H9 (cell line): ENCODE results near the gene AGBL4. TPM values are rescaled to one million over a fixed set of nuclear protein-coding genes. Genes with fewer than 3 reads are reported as not detected.

Source experiments
- DNase-seq: peaks from one replicate; pipeline ENCODE4 v3.0.0-alpha.2; 2017
- H2AFZ ChIP-seq: one replicate; pipeline ENCODE4 v1.6.1; 2013; ENCODE audit warnings: mild to moderate bottlenecking, low read length, control low read depth, moderate library complexity
- H2AK5ac ChIP-seq: 2 replicates; pipeline ENCODE4 v1.6.1; 2013; ENCODE audit warnings: low read length, control low read depth, mixed read lengths; ENCODE audit not compliant: insufficient read length
- H2BK120ac ChIP-seq: one replicate; pipeline ENCODE4 v1.6.1; 2013; ENCODE audit warnings: low read depth, mild to moderate bottlenecking, low read length, control low read depth, inconsistent platforms; ENCODE audit not compliant: poor library complexity, severe bottlenecking
- H2BK12ac ChIP-seq: 2 replicates; pipeline ENCODE4 v1.6.1; 2013; ENCODE audit warnings: low read length, control low read depth, mixed read lengths, low read depth; ENCODE audit not compliant: insufficient read length
- H2BK15ac ChIP-seq: 2 replicates; pipeline ENCODE4 v1.6.1; 2013; ENCODE audit warnings: low read depth, low read length, control low read depth
- H2BK20ac ChIP-seq: one replicate; pipeline ENCODE4 v1.6.1; 2013; ENCODE audit warnings: low read depth, mild to moderate bottlenecking, low read length, control low read depth, inconsistent platforms; ENCODE audit not compliant: poor library complexity, severe bottlenecking
- H2BK5ac ChIP-seq: 2 replicates; pipeline ENCODE4 v1.6.1; 2013; ENCODE audit warnings: low read length, control low read depth, mixed read lengths; ENCODE audit not compliant: insufficient read length
- H3K14ac ChIP-seq: 2 replicates; pipeline ENCODE4 v1.6.1; 2013; ENCODE audit warnings: low read length, control low read depth; ENCODE audit not compliant: insufficient read depth
- H3K18ac ChIP-seq: 2 replicates; pipeline ENCODE4 v1.6.1; 2013; ENCODE audit warnings: low read depth, mild to moderate bottlenecking, mixed read lengths, low read length, control low read depth; ENCODE audit not compliant: insufficient read length
- H3K23ac ChIP-seq: 2 replicates; pipeline ENCODE4 v1.6.1; 2013; ENCODE audit warnings: low read length, control low read depth, mixed read lengths, low read depth; ENCODE audit not compliant: insufficient read length
- H3K23me2 ChIP-seq: 2 replicates; pipeline ENCODE4 v1.6.1; 2013; ENCODE audit warnings: low read depth, mild to moderate bottlenecking, mixed read lengths, low read length, control low read depth; ENCODE audit not compliant: insufficient read length, poor library complexity, severe bottlenecking
- H3K27ac ChIP-seq: 2 replicates; pipeline ENCODE4 v1.5.1; 2013; ENCODE audit warnings: low read length, control low read depth, mixed read lengths, low read depth; ENCODE audit not compliant: insufficient read length
- H3K27me3 ChIP-seq: 2 replicates; pipeline ENCODE4 v1.6.1; 2013; ENCODE audit warnings: low read length, control low read depth, inconsistent platforms; ENCODE audit not compliant: insufficient read depth
- H3K4ac ChIP-seq: 2 replicates; pipeline ENCODE4 v1.6.1; 2013; ENCODE audit warnings: low read depth, mild to moderate bottlenecking, control low read depth, inconsistent platforms, low read length, moderate library complexity
- H3K4me1 ChIP-seq: 2 replicates; pipeline ENCODE4 v1.6.1; 2013; ENCODE audit warnings: low read length, control low read depth, inconsistent platforms; ENCODE audit not compliant: insufficient read depth
- H3K4me2 ChIP-seq: 2 replicates; pipeline ENCODE4 v1.6.1; 2013; ENCODE audit warnings: low read length, control low read depth, mixed read lengths; ENCODE audit not compliant: insufficient read length, insufficient read depth
- H3K56ac ChIP-seq: 2 replicates; pipeline ENCODE4 v1.6.1; 2013; ENCODE audit warnings: low read depth, mild to moderate bottlenecking, mixed read lengths, low read length, control low read depth; ENCODE audit not compliant: insufficient read length
- H3K79me1 ChIP-seq: 2 replicates; pipeline ENCODE4 v1.6.1; 2013; ENCODE audit warnings: low read depth, mild to moderate bottlenecking, moderate library complexity, low read length, control low read depth, inconsistent platforms; ENCODE audit not compliant: insufficient read depth, poor library complexity, severe bottlenecking
- H3K79me2 ChIP-seq: 2 replicates; pipeline ENCODE4 v1.6.1; 2013; ENCODE audit warnings: low read length, control low read depth, inconsistent platforms; ENCODE audit not compliant: insufficient read depth
- H3K9ac ChIP-seq: 2 replicates; pipeline ENCODE4 v1.6.1; 2013; ENCODE audit warnings: low read length, control low read depth, mixed read lengths; ENCODE audit not compliant: insufficient read length; ENCODE audit errors: extremely low read depth
- H3K9me3 ChIP-seq: one replicate; pipeline ENCODE4 v1.6.1; 2013; ENCODE audit warnings: low read depth, low read length, inconsistent platforms; ENCODE audit not compliant: control insufficient read depth
- H3T11ph ChIP-seq: one replicate; pipeline ENCODE4 v1.6.1; 2013; ENCODE audit warnings: mild to moderate bottlenecking, low read length, control low read depth, inconsistent platforms
- H4K20me1 ChIP-seq: one replicate; pipeline ENCODE4 v1.6.1; 2013; ENCODE audit not compliant: control insufficient read depth, insufficient read length, insufficient read depth
- H4K5ac ChIP-seq: 2 replicates; pipeline ENCODE4 v1.6.1; 2013; ENCODE audit warnings: low read depth, mild to moderate bottlenecking, mixed read lengths, low read length, control low read depth; ENCODE audit not compliant: insufficient read length
- H4K8ac ChIP-seq: replicated peaks from 2 replicates; pipeline ENCODE4 v1.6.1; 2013; ENCODE audit warnings: low read length, control low read depth, mixed read lengths, low read depth; ENCODE audit not compliant: insufficient read length
- H4K91ac ChIP-seq: 2 replicates; pipeline ENCODE4 v1.6.1; 2013; ENCODE audit warnings: low read depth, mild to moderate bottlenecking, moderate library complexity, mixed read lengths, low read length, control low read depth; ENCODE audit not compliant: insufficient read length
- H3K27ac Mint-ChIP-seq, 3 experiments: 2 replicates in 2 of 3; 3 replicates in 1 of 3; pipeline ENCODE4 v1.8.0; 2020 to 2021; ENCODE audit warnings: mixed read lengths in 3 of 3, mild to moderate bottlenecking in 1 of 3, moderate library complexity in 1 of 3
- H3K27me3 Mint-ChIP-seq: 2 replicates; pipeline ENCODE4 v1.8.0; 2021; ENCODE audit warnings: low read depth, mild to moderate bottlenecking, moderate library complexity, mixed read lengths
- H3K36me3 Mint-ChIP-seq, 3 experiments: 2 replicates in 2 of 3; 3 replicates in 1 of 3; pipeline ENCODE4 v1.8.0; 2020 to 2021; ENCODE audit warnings: low read depth in 3 of 3, mixed read lengths in 3 of 3; ENCODE audit not compliant: insufficient read depth in 1 of 3
- H3K4me1 Mint-ChIP-seq, 2 experiments: 2 replicates each; pipeline ENCODE4 v1.8.0; 2020; ENCODE audit warnings: mixed read lengths in 2 of 2
- H3K4me3 Mint-ChIP-seq, 2 experiments: 2 replicates in 1 of 2; 3 replicates in 1 of 2; pipeline ENCODE4 v1.8.0; 2020 to 2021; ENCODE audit warnings: mild to moderate bottlenecking in 2 of 2, mixed read lengths in 2 of 2, moderate library complexity in 1 of 2
- H3K9me3 Mint-ChIP-seq, 2 experiments: 2 replicates in 1 of 2; 3 replicates in 1 of 2; pipeline ENCODE4 v1.8.0; 2020; ENCODE audit warnings: mild to moderate bottlenecking in 2 of 2, mixed read lengths in 2 of 2, moderate library complexity in 1 of 2
- WGBS: extraction: QIAGEN DNeasy Blood & Tissue Kit; methylation state at CpG from one replicate; pipeline ENCODE4 v1.1.7; 2013; ENCODE audit warnings: missing lambda C conversion rate, low lambda C conversion rate, mixed read lengths; ENCODE audit not compliant: insufficient read length; ENCODE audit errors: extremely low coverage; 5-methylcytosine and 5-hydroxymethylcytosine counted together
- total RNA-seq: library from RNA; stranded (reverse); gene quantifications from 2 replicates; pipeline ENCODE4 v1.2.1, GENCODE V29; 2021
- TF ChIP-seq, protein P1 (sequence below): fragments of 200-600 bp; sonication (generic); conservative IDR thresholded peaks from 3 replicates; pipeline ENCODE4 v1.8.0; 2021; ENCODE audit warnings: antibody characterized with exemption, mild to moderate bottlenecking

Gene AGBL4
- total RNA-seq, 1 experiment from 2014 or later: not detected

GRCh38 chr1:49098866-49099265 lies 924.9 kb downstream of the AGBL4 start:
- TF ChIP-seq, protein P1, sequence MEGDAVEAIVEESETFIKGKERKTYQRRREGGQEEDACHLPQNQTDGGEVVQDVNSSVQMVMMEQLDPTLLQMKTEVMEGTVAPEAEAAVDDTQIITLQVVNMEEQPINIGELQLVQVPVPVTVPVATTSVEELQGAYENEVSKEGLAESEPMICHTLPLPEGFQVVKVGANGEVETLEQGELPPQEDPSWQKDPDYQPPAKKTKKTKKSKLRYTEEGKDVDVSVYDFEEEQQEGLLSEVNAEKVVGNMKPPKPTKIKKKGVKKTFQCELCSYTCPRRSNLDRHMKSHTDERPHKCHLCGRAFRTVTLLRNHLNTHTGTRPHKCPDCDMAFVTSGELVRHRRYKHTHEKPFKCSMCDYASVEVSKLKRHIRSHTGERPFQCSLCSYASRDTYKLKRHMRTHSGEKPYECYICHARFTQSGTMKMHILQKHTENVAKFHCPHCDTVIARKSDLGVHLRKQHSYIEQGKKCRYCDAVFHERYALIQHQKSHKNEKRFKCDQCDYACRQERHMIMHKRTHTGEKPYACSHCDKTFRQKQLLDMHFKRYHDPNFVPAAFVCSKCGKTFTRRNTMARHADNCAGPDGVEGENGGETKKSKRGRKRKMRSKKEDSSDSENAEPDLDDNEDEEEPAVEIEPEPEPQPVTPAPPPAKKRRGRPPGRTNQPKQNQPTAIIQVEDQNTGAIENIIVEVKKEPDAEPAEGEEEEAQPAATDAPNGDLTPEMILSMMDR: no peak
- Histone ChIP-seq H3K79me1 (no peaks in the 10 kb centered on the region), H3K4me2 (no peak overlapping the region), H3T11ph (no peak overlapping the region), H3K56ac (no peak overlapping the region), H3K4me1 (no peaks in the 10 kb centered on the region), H3K9me3 (peaks cover 33% of the 10 kb centered on the region), H3K4ac (no peak overlapping the region), H3K18ac (no peak overlapping the region), H2BK15ac (no peak overlapping the region), H2BK120ac (no peak overlapping the region), H2BK5ac (no peak overlapping the region), H3K79me2 (no peaks in the 10 kb centered on the region), H3K14ac (no peak overlapping the region), H2BK20ac (no peak overlapping the region), H4K20me1 (no peaks in the 10 kb centered on the region), H2AFZ (no peak overlapping the region), H4K8ac (no peak overlapping the region), H3K9ac (no peak overlapping the region), H3K23ac (no peak overlapping the region), H3K23me2 (no peaks in the 10 kb centered on the region), H3K27ac (no peak overlapping the region), H4K5ac (no peak overlapping the region), H4K91ac (no peak overlapping the region), H2BK12ac (no peak overlapping the region), H2AK5ac (no peak overlapping the region), H3K27me3 (no peaks in the 10 kb centered on the region)
- Mint-ChIP-seq H3K4me1 (no peaks in the 10 kb centered on the region), H3K27ac (no peak overlapping the region), H3K36me3 (peaks cover 0 to 28% (median 5%) of the 10 kb centered on the region in 3 experiments; a peak in 5 of 7 replicates), H3K4me3 (no peak overlapping the region), H3K27me3 (no peaks in the 10 kb centered on the region; the same call in 1 of the 2 replicates), H3K9me3 (peaks cover 84 to 87% of the 10 kb centered on the region in 2 experiments)
- WGBS: no CpG with 5 or more reads among the region's 5 CpGs
- DNase-seq: no peak
